Fibroblast of lung (primary cell): ENCODE data around the gene PRR35. TPM values are rescaled to one million over a fixed set of nuclear protein-coding genes. Genes with fewer than 3 reads are reported as not detected.
"Not testable (repeated sequence)": the region's sequence is repeated elsewhere in the genome, so short reads cannot be mapped to it uniquely, and the experiment has no call there.

Experiments used
- DNase-seq, 2 donors: peaks; one replicate each; pipeline versions ENCODE4 v3.0.0 to v3.0.0-alpha.2; 2010; ENCODE audit warnings: low read depth in 2 of 2
- H2AFZ ChIP-seq: 2 replicates; pipeline ENCODE4 v1.5.1; 2012; ENCODE audit warnings: low read length, control low read depth, inconsistent platforms
- H3K27ac ChIP-seq: 2 replicates; pipeline ENCODE4 v1.5.1; 2011; ENCODE audit warnings: low read length, control low read depth; ENCODE audit not compliant: insufficient read depth
- H3K27me3 ChIP-seq: 2 replicates; pipeline ENCODE4 v1.5.1; 2011; ENCODE audit warnings: mild to moderate bottlenecking, low read length; ENCODE audit not compliant: control insufficient read depth, insufficient read depth
- H3K36me3 ChIP-seq: 2 replicates; pipeline ENCODE4 v1.5.1; 2011; ENCODE audit warnings: low read length; ENCODE audit not compliant: control insufficient read depth, insufficient read depth
- H3K4me1 ChIP-seq: 2 replicates; pipeline ENCODE4 v1.5.1; 2011; ENCODE audit warnings: low read length; ENCODE audit not compliant: control insufficient read depth, insufficient read depth; ENCODE audit errors: extremely low read depth
- H3K4me2 ChIP-seq: 2 replicates; pipeline ENCODE4 v1.5.1; 2011; ENCODE audit warnings: low read length, control low read depth; ENCODE audit not compliant: insufficient read depth; ENCODE audit errors: extremely low read depth
- H3K4me3 ChIP-seq, 4 experiments: fragments of 200-600 bp in 1 of 4; sonication (generic) in 1 of 4; replicated peaks in 1 of 4; 2 replicates each; pipeline ENCODE4 v1.5.1; 2011 to 2016; ENCODE audit warnings: low read length in 4 of 4, low read depth in 3 of 4, mild to moderate bottlenecking in 3 of 4, control low read depth in 2 of 4, inconsistent platforms in 1 of 4, mixed read lengths in 1 of 4; ENCODE audit not compliant: insufficient read depth in 1 of 4; ENCODE audit errors: control extremely low read depth in 1 of 4
- H3K79me2 ChIP-seq: 2 replicates; pipeline ENCODE4 v1.5.1; 2012; ENCODE audit warnings: mild to moderate bottlenecking, low read length, inconsistent platforms; ENCODE audit not compliant: control insufficient read depth, insufficient read depth
- H3K9ac ChIP-seq: 2 replicates; pipeline ENCODE4 v1.5.1; 2011; ENCODE audit warnings: mild to moderate bottlenecking, low read length, control low read depth; ENCODE audit not compliant: insufficient read depth
- H3K9me3 ChIP-seq: 2 replicates; pipeline ENCODE4 v1.5.1; 2012; ENCODE audit warnings: low read depth, low read length; ENCODE audit not compliant: control insufficient read depth, insufficient read depth
- H4K20me1 ChIP-seq: 2 replicates; pipeline ENCODE4 v1.5.1; 2011; ENCODE audit warnings: low read length; ENCODE audit not compliant: control insufficient read depth, insufficient read depth; ENCODE audit errors: extremely low read depth
- EZH2 ChIP-seq: IDR thresholded peaks from 2 replicates; pipeline ENCODE4 v1.5.1; 2012; ENCODE audit warnings: low read length, control low read depth, mild to moderate bottlenecking; ENCODE audit errors: missing control alignments
- polyA plus RNA-seq, 2 donors: library from polyadenylated mRNA; depleted of rRNA in 1 of 2; stranded (reverse) in 1 of 2; unstranded in 1 of 2; fragments of >200 nt; gene quantifications; 2 replicates each; pipeline ENCODE4 v1.2.1, GENCODE V29; 2011 to 2012; ENCODE audit warnings: missing spikeins in 1 of 2
- total RNA-seq: library from RNA; depleted of rRNA; stranded (reverse); fragments of >200 nt; gene quantifications from 2 replicates; pipeline ENCODE4 v1.2.1, GENCODE V29; 2014
- TF ChIP-seq, protein P1 (sequence below), 2 donors: IDR thresholded peaks in 1 of 2; conservative IDR thresholded peaks in 1 of 2; 1 replicate in 1 of 2; 2 replicates in 1 of 2; pipeline ENCODE4 v1.5.1; 2011 to 2012; ENCODE audit warnings: low read length in 2 of 2, control low read depth in 1 of 2, inconsistent platforms in 1 of 2, low read depth in 1 of 2, mild to moderate bottlenecking in 1 of 2

Gene PRR35
- total and polyA plus RNA-seq, 2 donors (not counting 1 experiment from before 2014, with no cell fraction given) = not detected

- H3K36me3 ChIP-seq = no peaks in the 10 kb centered on the region
- no peaks in the 10 kb centered on the region for H3K27me3 ChIP-seq
- peaks cover 10% of the 10 kb centered on the region for H3K79me2 ChIP-seq
- no peaks in the 10 kb centered on the region for H3K9me3 ChIP-seq
- H3K9ac ChIP-seq = no peak overlapping the region
- H2AFZ ChIP-seq = no peak overlapping the region
- H3K4me1 ChIP-seq = peaks cover under 1% of the 10 kb centered on the region
- TF ChIP-seq, protein P1, sequence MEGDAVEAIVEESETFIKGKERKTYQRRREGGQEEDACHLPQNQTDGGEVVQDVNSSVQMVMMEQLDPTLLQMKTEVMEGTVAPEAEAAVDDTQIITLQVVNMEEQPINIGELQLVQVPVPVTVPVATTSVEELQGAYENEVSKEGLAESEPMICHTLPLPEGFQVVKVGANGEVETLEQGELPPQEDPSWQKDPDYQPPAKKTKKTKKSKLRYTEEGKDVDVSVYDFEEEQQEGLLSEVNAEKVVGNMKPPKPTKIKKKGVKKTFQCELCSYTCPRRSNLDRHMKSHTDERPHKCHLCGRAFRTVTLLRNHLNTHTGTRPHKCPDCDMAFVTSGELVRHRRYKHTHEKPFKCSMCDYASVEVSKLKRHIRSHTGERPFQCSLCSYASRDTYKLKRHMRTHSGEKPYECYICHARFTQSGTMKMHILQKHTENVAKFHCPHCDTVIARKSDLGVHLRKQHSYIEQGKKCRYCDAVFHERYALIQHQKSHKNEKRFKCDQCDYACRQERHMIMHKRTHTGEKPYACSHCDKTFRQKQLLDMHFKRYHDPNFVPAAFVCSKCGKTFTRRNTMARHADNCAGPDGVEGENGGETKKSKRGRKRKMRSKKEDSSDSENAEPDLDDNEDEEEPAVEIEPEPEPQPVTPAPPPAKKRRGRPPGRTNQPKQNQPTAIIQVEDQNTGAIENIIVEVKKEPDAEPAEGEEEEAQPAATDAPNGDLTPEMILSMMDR (conservative IDR thresholded peaks at IDR 0.05 in 1 of 2, IDR thresholded peaks at IDR 0.05 in 1 of 2; ENCODE audit: low read depth in 1 of 2, low read length in 2 of 2) = no peak
- TF ChIP-seq EZH2 = no peak
- H3K27ac ChIP-seq = no peak overlapping the region
- no peak for DNase-seq
- no peaks in the 10 kb centered on the region for H4K20me1 ChIP-seq
- no peak overlapping the region for H3K4me2 ChIP-seq
- no peak overlapping the region for H3K4me3 ChIP-seq
These were observed 35.9 kb downstream of the PRR35 start for GRCh38 chr16:595942-596735.

- H3K4me1 ChIP-seq = no peaks in the 10 kb centered on the region
- H3K27me3 ChIP-seq = no peaks in the 10 kb centered on the region
- H2AFZ ChIP-seq = no peak overlapping the region
- peaks cover 10% of the 10 kb centered on the region for H3K79me2 ChIP-seq
- no peaks in the 10 kb centered on the region for H3K9me3 ChIP-seq
- no peak overlapping the region for H3K9ac ChIP-seq
- no peaks in the 10 kb centered on the region for H3K36me3 ChIP-seq
- no peaks in the 10 kb centered on the region for H4K20me1 ChIP-seq
- TF ChIP-seq, protein P1 (conservative IDR thresholded peaks at IDR 0.05 in 1 of 2, IDR thresholded peaks at IDR 0.05 in 1 of 2; ENCODE audit: low read depth in 1 of 2, low read length in 2 of 2) = no peak
- TF ChIP-seq EZH2 = no peak
- no peak overlapping the region for H3K4me2 ChIP-seq
- H3K4me3 ChIP-seq = no peak overlapping the region
- no peak overlapping the region for H3K27ac ChIP-seq
- DNase-seq = no peak
These were observed 36.5 kb downstream of the PRR35 start for GRCh38 chr16:596736-597060.

DNA sequence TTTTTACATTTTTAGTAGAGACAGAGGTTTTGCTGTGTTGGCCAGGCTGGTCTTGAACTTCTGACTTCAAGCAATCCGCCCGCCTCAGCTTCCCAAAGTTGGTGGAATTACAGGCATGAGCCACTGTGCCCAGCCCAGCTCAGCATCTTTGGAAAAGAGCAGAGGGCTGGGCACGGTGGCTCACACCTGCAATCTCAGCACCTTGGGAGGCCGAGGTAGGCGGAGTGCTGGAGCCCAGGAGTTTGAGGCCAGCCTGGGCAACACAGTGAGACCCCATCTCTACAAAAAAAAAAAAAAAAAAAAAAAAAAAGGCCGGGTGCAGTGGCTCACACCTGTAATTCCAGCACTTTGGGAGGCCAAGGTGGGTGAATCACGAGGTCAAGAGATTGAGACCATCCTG lies 37.5 kb downstream of the PRR35 start:
- H3K27me3 ChIP-seq, H2AFZ ChIP-seq, H3K9me3 ChIP-seq, H3K9ac ChIP-seq, H3K36me3 ChIP-seq, H4K20me1 ChIP-seq, H3K4me3 ChIP-seq, H3K4me2 ChIP-seq, DNase-seq, H3K4me1 ChIP-seq, H3K27ac ChIP-seq, H3K79me2 ChIP-seq: not testable (repeated sequence)
